Measurements from ENCODE around the gene NLRC5.

GRCh38 chr16:57072616-57073275, 83.4 kb downstream of the NLRC5 start:
- no peak for TF ChIP-seq EZH2 (IDR thresholded peaks at IDR 0.05; ENCODE audit: low read depth)
- TF ChIP-seq, protein P1, sequence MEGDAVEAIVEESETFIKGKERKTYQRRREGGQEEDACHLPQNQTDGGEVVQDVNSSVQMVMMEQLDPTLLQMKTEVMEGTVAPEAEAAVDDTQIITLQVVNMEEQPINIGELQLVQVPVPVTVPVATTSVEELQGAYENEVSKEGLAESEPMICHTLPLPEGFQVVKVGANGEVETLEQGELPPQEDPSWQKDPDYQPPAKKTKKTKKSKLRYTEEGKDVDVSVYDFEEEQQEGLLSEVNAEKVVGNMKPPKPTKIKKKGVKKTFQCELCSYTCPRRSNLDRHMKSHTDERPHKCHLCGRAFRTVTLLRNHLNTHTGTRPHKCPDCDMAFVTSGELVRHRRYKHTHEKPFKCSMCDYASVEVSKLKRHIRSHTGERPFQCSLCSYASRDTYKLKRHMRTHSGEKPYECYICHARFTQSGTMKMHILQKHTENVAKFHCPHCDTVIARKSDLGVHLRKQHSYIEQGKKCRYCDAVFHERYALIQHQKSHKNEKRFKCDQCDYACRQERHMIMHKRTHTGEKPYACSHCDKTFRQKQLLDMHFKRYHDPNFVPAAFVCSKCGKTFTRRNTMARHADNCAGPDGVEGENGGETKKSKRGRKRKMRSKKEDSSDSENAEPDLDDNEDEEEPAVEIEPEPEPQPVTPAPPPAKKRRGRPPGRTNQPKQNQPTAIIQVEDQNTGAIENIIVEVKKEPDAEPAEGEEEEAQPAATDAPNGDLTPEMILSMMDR (conservative IDR thresholded peaks at IDR 0.05), result no peak

All from PC-9 (cell line).